ENCODE measurements around the gene CEP112. TPM values are rescaled to one million over a fixed set of nuclear protein-coding genes. Genes with fewer than 3 reads are reported as not detected.

CEP112 gene
- total RNA-seq, 1 experiment from 2014 or later, result 6.1 TPM

DNA sequence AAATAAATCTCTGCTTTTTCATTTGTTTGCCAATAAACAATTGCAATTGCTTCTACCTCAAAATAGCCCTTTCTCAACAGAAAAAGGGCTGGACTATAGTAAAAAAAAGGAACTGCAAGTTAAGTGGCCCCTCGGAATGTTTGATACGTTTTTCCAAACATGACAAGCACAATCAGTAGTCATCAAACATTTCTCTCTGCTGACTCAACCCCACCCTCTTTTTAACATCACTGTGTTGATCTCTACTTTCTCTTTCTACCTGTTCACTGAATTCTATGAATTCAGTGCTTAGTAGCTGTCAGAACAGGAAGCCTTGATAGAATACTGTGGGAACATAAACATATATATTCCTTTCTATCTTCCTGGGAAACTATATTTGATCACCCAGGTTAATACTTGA is 514.0 kb downstream of the CEP112 start (continued):
- TF ChIP-seq, protein P1, sequence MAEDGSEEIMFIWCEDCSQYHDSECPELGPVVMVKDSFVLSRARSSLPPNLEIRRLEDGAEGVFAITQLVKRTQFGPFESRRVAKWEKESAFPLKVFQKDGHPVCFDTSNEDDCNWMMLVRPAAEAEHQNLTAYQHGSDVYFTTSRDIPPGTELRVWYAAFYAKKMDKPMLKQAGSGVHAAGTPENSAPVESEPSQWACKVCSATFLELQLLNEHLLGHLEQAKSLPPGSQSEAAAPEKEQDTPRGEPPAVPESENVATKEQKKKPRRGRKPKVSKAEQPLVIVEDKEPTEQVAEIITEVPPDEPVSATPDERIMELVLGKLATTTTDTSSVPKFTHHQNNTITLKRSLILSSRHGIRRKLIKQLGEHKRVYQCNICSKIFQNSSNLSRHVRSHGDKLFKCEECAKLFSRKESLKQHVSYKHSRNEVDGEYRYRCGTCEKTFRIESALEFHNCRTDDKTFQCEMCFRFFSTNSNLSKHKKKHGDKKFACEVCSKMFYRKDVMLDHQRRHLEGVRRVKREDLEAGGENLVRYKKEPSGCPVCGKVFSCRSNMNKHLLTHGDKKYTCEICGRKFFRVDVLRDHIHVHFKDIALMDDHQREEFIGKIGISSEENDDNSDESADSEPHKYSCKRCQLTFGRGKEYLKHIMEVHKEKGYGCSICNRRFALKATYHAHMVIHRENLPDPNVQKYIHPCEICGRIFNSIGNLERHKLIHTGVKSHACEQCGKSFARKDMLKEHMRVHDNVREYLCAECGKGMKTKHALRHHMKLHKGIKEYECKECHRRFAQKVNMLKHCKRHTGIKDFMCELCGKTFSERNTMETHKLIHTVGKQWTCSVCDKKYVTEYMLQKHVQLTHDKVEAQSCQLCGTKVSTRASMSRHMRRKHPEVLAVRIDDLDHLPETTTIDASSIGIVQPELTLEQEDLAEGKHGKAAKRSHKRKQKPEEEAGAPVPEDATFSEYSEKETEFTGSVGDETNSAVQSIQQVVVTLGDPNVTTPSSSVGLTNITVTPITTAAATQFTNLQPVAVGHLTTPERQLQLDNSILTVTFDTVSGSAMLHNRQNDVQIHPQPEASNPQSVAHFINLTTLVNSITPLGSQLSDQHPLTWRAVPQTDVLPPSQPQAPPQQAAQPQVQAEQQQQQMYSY (CRISPR knock-in tag; IDR thresholded peaks at IDR 0.05), result no peak
- TF ChIP-seq CREM (CRISPR knock-in tag; IDR thresholded peaks at IDR 0.05), result no peak
- TF ChIP-seq HMGXB4 (CRISPR knock-in tag; IDR thresholded peaks at IDR 0.05), result no peak
- TF ChIP-seq GRHL2 (CRISPR knock-in tag; IDR thresholded peaks at IDR 0.05; ENCODE audit: insufficient replicate concordance, severe bottlenecking), result no peak

DNA sequence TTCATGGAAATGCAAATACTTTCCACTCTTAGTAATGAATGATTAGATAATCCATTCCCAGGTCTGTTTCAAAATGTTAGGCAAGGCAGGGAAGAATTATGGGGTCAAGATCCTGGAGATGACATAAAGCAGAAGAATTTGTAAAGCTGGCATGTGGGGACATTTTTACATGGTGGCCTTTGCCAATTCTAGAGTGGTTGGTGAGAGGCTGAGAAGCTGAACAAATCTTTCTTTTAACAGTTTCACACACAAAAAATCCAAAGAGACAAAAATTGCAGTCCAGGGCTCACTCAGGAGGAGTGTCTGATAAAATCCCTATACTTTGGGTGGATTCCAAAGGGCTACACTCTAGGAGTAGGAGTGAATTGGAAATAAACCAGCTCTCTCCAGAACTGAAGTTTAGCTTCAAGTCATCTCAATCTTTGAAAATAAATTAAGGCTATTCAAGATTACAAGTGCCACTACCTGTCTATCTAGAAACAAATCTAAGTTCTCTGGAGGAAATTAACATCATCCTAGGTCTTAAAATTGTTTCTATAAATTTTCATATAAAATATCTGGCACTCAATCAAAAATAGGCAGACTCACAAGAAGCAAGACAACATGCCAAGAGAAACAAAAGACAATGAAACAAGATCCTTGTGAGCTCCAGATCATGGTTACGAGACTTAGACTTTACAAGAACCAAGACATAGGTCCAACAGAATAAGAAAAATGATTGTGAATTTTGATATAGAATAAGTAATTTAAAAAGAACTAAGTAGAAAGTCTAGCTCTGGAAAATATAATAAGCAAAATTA is 517.5 kb downstream of the CEP112 start:
- POLR2A ChIA-PET, result no interaction called here

More for the DNA sequence above, 517.5 kb downstream of the CEP112 start:
- ATAC-seq, result no peak
- DNase-seq (ENCODE audit: low spot score), result no peak
- Mint-ChIP-seq H3K4me1 (no peaks in the 10 kb centered on the region), H3K27me3 (ENCODE audit: low read depth) (no peaks in the 10 kb centered on the region), H3K4me3 (no peak overlapping the region), H3K9me3 (peaks cover 4% of the 10 kb centered on the region; the same call in 1 of the 2 replicates), H3K27ac (no peak overlapping the region), H3K36me3 (no peaks in the 10 kb centered on the region)
- TF ChIP-seq ZNF121 (CRISPR knock-in tag; IDR thresholded peaks at IDR 0.05), result no peak
- TF ChIP-seq, protein P1 (CRISPR knock-in tag; IDR thresholded peaks at IDR 0.05), result no peak
- TF ChIP-seq RORB (CRISPR knock-in tag; IDR thresholded peaks at IDR 0.05), result no peak
- no peak for TF ChIP-seq SP1 (CRISPR knock-in tag; conservative IDR thresholded peaks at IDR 0.05)
- no peak for TF ChIP-seq NR2C2 (CRISPR knock-in tag; IDR thresholded peaks at IDR 0.05)
- TF ChIP-seq, protein P2, sequence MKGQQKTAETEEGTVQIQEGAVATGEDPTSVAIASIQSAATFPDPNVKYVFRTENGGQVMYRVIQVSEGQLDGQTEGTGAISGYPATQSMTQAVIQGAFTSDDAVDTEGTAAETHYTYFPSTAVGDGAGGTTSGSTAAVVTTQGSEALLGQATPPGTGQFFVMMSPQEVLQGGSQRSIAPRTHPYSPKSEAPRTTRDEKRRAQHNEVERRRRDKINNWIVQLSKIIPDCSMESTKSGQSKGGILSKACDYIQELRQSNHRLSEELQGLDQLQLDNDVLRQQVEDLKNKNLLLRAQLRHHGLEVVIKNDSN (CRISPR knock-in tag; IDR thresholded peaks at IDR 0.05), result no peak
- TF ChIP-seq PREB (CRISPR knock-in tag; IDR thresholded peaks at IDR 0.05; ENCODE audit: borderline replicate concordance), result no peak
- no peak for TF ChIP-seq NR1H2 (CRISPR knock-in tag; IDR thresholded peaks at IDR 0.05)
- TF ChIP-seq ZNF512 (CRISPR knock-in tag; IDR thresholded peaks at IDR 0.05; ENCODE audit: borderline replicate concordance), result no peak
- TF ChIP-seq JUN (CRISPR knock-in tag; IDR thresholded peaks at IDR 0.05), result no peak
- TF ChIP-seq TP53 (CRISPR knock-in tag; IDR thresholded peaks at IDR 0.05), result no peak
- TF ChIP-seq, protein P3, sequence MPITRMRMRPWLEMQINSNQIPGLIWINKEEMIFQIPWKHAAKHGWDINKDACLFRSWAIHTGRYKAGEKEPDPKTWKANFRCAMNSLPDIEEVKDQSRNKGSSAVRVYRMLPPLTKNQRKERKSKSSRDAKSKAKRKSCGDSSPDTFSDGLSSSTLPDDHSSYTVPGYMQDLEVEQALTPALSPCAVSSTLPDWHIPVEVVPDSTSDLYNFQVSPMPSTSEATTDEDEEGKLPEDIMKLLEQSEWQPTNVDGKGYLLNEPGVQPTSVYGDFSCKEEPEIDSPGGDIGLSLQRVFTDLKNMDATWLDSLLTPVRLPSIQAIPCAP (CRISPR knock-in tag; IDR thresholded peaks at IDR 0.05), result no peak
- TF ChIP-seq ZNF416 (CRISPR knock-in tag; IDR thresholded peaks at IDR 0.05), result no peak
- CTCF ChIA-PET, result no interaction called here

Measured in WTC11 (cell line).